GM20431 (cell line): ENCODE results near the gene ZDHHC24.

Experiments
- in situ Hi-C: fragments of 300-500 bp; cut with MseI, MboI; formaldehyde crosslinking; loops from one replicate; pipeline ENCODE4 v1.15.0; 2020; ENCODE audit warnings: low sequenced_read_pairs; ENCODE audit not compliant: unreplicated experiment

ZDHHC24 gene

GRCh38 chr11:66477263-66478201 is 68.3 kb downstream of the ZDHHC24 start:
- in situ Hi-C loops: no loop called here

DNA sequence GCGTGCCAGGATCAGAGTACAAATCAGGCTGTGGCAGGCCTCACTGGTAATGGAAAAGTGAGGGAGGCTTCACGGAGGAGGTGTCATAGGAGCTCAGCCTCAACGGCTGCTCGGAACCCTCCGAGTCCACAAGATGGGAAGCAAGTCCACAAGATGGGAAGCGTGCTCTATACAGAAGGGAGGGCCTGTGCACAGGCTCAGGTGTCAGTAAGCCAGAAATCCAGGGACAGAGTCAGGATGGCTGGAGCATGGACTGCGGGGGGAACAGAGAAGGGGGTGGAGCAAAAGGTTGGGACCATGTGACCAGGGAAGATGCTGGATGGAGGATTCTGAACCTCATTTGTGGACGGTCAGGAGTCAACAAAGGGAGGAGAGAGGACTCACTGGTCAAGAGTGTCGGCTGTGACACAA is 69.0 kb downstream of the ZDHHC24 start:
- in situ Hi-C loops: no loop called here

DNA sequence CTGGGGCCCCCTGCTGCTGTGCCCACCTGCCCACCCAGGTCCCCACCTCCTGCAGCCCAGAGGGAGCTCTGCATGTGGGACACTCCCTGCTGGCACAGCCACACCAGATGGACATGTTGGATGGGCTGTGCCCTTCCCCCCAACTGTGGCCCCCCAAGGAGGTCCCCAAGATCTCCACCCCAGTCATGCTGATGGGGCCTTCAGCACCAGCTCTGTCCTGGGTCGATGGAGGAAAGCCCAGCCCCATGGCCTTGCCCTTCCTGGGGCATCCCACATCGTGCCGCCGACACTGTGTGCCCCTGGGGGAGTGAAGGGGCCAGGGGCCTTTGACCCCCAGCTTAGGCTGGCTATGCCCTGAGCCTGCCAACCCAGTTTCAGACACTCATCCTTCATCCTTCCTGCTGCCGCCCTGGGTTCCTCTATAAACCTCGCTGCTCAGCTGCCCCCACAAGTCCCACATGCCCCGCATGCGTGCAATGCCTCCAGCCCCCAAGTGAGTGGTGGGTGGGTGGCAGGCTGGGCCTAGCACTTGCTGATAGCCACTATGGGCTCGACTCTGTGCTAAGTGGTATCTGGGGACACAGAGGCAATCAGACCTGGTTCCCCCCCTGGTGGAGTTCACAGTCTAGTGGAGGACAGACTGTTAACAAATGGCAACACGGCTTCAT is 69.5 kb downstream of the ZDHHC24 start:
- in situ Hi-C loops: no loop called here

DNA sequence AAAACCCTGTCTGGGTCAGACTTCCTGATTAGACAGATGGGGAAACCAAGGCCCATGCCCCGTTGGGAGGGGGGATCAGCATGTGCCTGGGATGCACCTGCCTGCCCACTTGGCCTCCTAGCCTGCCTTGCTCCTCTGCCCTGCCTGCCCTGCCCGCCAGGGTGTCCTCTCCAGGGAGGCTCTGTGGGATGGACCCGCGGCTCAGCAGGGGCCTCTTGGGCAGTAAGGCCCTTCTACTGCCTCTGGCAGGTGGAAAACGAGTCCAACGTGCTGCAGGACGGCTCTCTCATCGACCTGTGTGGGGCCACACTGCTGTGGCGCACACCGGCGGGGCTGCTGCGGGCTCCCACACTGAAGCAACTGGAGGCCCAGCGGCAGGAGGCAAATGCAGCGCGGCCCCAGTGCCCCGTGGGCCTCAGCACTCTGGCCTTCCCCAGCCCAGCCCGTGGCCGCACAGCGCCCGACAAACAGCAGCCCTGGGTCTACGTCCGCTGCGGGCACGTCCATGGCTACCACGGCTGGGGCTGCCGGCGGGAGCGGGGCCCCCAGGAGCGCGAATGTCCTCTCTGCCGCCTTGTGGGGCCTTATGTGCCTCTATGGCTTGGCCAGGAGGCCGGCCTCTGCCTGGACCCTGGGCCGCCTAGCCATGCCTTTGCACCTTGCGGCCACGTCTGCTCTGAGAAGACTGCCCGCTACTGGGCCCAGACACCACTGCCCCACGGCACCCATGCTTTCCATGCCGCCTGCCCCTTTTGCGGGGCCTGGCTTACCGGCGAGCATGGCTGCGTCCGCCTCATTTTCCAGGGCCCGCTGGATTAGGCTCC is 70.3 kb downstream of the ZDHHC24 start:
- in situ Hi-C loops: no loop called here

DNA sequence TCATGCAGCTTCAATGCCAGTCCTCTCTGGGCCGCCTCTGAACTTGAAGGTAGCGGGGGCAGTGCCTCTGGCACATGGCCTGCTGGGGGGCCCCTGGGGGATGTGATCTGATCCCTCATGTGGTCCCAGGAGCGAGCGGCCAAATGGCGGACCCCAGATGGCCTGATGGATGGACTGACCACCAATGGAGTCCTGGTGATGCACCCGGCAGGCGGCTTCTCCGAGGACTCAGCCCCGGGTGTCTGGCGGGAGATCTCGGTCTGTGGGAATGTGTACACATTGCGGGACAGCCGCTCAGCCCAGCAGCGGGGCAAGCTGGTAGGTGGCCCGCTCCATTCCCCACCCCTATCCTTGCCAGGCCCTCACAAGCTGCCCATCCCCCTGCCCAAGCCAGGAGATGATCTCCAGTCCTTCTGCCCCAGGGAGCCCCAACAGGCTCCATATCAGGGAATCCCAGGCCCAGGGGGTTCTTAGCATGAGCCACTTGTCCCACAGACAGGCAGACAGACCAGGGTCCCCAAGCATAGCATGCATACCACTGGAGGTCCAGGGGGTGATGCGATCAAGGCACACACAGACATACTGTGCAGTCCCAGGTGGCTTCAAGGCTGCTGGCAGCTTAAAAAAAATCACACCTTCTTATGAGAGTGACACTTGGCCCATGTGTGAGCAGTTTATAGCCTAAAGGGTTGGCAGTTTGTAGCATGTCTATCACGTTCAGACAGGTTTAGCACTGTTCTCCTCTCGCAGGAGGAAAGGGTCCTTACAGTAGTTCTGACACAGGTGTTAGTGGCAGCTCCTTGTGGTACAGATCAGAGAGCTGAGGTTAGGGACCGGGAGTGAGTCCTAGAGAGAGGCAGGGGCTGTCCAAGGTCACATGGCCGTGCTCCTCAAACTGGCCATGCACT is 72.0 kb downstream of the ZDHHC24 start:
- in situ Hi-C loops: no loop called here

DNA sequence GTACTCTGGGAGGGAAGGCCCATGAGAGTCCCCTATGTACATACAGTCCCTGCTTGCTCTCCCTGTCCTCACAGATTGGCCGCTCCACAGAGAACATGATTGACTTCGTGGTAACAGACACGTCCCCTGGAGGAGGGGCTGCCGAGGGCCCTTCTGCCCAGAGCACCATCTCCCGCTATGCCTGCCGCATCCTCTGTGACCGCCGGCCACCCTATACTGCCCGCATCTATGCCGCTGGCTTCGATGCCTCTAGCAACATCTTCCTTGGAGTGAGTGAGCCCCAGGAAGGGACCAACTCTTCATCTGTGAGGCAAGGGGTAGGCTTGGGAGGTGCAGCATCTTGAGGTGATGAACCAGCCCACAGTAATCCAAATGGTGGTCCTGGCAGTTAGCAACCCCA is 72.7 kb downstream of the ZDHHC24 start:
- in situ Hi-C loops: no loop called here

DNA sequence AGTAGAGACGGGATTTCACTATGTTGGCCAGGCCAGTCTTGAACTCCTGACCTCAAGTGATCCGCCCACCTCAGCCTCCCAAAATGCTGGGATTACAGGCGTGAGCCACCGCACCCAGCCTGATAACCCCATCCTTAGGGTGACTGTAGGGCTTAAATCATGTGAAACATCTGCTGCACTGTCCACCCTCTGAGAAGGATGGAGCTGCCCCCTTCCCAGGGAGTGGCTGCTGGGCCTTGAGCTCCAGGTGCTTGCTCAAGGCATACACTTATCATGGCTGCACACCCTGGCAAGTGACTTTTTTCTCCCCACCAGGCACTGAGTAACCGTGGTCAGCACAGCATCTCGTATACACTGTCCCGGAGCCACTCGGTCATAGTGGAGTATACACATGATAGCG is 73.8 kb downstream of the ZDHHC24 start:
- in situ Hi-C loops: no loop called here

GRCh38 chr11:66471142-66471541 is 74.7 kb downstream of the ZDHHC24 start:
- in situ Hi-C loops: no loop called here
